Measurements from ENCODE around the gene MISFA. TPM values are rescaled to one million over a fixed set of nuclear protein-coding genes. Genes with fewer than 3 reads are reported as not detected.

MISFA gene
- total RNA-seq, 1 donor from 2014 or later = 4.9 TPM

DNA sequence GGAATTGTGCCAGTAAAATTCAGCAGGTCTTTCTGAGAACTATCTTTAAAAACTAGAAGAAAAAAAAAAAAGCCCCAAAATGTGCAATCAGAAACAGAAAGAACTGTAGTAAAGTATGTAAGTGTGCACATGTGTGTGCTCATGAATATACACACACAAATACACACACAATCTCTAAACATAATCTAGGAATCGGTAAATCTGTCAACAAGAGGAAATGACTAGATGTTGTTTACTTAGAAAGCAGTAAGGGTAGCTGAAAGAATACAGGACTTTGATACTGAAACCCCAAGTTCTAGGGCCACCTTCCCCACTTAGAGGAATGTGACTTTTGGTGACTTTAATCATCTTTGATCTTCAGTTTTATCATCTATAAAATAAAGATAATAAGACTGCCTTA, 24.2 kb upstream of the MISFA start:
- TF ChIP-seq, protein P1, sequence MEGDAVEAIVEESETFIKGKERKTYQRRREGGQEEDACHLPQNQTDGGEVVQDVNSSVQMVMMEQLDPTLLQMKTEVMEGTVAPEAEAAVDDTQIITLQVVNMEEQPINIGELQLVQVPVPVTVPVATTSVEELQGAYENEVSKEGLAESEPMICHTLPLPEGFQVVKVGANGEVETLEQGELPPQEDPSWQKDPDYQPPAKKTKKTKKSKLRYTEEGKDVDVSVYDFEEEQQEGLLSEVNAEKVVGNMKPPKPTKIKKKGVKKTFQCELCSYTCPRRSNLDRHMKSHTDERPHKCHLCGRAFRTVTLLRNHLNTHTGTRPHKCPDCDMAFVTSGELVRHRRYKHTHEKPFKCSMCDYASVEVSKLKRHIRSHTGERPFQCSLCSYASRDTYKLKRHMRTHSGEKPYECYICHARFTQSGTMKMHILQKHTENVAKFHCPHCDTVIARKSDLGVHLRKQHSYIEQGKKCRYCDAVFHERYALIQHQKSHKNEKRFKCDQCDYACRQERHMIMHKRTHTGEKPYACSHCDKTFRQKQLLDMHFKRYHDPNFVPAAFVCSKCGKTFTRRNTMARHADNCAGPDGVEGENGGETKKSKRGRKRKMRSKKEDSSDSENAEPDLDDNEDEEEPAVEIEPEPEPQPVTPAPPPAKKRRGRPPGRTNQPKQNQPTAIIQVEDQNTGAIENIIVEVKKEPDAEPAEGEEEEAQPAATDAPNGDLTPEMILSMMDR (conservative IDR thresholded peaks at IDR 0.05) = no peak
- DNase-seq (ENCODE audit: extremely low spot score, unreplicated experiment) = no peak
- Mint-ChIP-seq H3K4me3 (no peak overlapping the region), H3K27ac (no peak overlapping the region), H3K9me3 (no peaks in the 10 kb centered on the region), H3K36me3 (peaks cover 12% of the 10 kb centered on the region), H3K27me3 (no peaks in the 10 kb centered on the region), H3K4me1 (ENCODE audit: unreplicated experiment) (no peaks in the 10 kb centered on the region)

DNA sequence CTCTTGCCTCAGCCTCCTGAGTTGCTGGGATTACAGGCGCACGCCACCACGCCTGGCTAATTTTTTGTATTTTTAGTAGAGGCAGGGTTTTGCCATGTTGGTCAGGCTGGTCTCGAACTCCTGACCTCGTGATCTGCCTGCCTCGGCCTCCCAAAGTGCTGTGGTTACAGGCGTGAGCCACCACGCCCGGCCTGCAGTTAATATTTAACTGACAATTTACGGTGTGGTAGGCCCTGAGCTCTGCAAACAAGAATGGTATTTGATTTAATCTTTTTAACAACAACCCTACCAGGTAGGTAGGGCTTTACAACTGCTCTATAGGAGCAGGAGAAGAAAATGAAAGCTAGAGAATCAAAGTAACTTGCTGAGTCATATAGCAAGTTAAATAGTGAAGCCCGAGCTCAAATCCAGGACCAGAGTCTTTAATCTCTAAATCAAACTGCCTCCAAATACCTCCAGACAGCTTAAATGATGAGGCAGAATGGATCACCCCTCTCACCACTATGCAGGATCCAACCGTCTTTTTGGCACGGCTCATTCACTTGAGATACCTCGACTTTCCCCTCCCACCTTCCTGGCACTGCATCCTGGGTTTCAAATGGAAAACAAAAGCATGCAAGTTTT, 20.5 kb upstream of the MISFA start:
- Mint-ChIP-seq H3K27me3 (no peaks in the 10 kb centered on the region), H3K27ac (peak overlapping the region; percentile 76), H3K36me3 (no peaks in the 10 kb centered on the region), H3K4me3 (peak overlapping the region; percentile 51), H3K4me1 (ENCODE audit: unreplicated experiment) (no peaks in the 10 kb centered on the region), H3K9me3 (no peaks in the 10 kb centered on the region)
- no peak for DNase-seq (ENCODE audit: extremely low spot score, unreplicated experiment)
- TF ChIP-seq, protein P1 (conservative IDR thresholded peaks at IDR 0.05) = no peak

DNA sequence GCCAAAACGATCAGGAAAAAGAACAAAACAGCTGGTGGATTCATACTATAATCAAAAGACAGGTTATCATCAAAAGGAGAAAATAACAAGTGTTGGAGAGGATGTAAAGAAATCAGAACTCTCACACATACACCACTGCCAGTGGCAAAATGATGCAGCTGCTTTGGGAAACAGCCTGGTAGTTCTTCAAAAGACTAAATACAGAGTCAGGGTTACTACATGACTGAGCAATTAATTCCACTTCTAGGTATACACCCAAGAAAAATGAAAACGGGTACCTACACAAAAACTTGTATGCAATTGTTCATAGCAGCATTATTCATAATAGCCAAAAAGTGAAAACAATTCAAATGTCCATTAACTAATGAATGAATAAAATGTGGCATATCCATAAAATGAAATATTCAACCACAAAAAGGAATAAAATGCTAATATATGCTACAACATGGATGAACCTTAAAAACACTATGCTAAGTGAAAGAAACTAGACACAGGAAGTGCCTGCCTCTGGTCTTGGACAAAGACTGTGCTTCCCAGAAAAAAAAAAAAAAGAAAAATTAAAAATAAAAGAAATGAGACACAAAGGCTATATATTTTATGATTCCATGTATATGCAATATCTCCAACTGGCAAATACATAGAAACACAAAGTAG, 19.3 kb upstream of the MISFA start:
- Mint-ChIP-seq H3K27ac (no peak overlapping the region), H3K27me3 (no peaks in the 10 kb centered on the region), H3K9me3 (no peaks in the 10 kb centered on the region), H3K4me3 (no peak overlapping the region), H3K4me1 (ENCODE audit: unreplicated experiment) (no peaks in the 10 kb centered on the region), H3K36me3 (no peaks in the 10 kb centered on the region)
- TF ChIP-seq, protein P1 (conservative IDR thresholded peaks at IDR 0.05) = no peak
- no peak for DNase-seq (ENCODE audit: extremely low spot score, unreplicated experiment)

DNA sequence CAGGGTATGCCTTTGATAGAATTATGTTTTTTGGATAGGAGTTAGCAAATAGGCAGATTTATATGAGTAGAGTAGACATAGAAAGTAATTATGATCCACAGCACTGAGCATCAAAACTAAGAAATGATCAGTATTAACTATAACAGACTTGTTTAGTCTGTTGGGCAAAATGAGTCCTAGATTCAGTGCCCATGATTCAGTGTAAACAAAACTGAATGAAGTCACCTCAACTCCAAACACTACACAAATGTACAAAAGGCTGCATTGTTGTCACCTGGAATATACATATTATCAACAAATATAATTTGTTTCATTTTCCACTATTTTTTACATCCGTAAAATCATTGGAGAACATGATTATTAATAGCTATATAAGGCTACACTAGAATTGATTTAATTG, 17.8 kb upstream of the MISFA start:
- TF ChIP-seq, protein P1 (conservative IDR thresholded peaks at IDR 0.05) = no peak
- Mint-ChIP-seq H3K27ac (no peak overlapping the region), H3K9me3 (no peaks in the 10 kb centered on the region), H3K4me3 (no peak overlapping the region), H3K27me3 (no peaks in the 10 kb centered on the region), H3K36me3 (no peaks in the 10 kb centered on the region), H3K4me1 (ENCODE audit: unreplicated experiment) (no peaks in the 10 kb centered on the region)
- DNase-seq (ENCODE audit: extremely low spot score, unreplicated experiment) = no peak

DNA sequence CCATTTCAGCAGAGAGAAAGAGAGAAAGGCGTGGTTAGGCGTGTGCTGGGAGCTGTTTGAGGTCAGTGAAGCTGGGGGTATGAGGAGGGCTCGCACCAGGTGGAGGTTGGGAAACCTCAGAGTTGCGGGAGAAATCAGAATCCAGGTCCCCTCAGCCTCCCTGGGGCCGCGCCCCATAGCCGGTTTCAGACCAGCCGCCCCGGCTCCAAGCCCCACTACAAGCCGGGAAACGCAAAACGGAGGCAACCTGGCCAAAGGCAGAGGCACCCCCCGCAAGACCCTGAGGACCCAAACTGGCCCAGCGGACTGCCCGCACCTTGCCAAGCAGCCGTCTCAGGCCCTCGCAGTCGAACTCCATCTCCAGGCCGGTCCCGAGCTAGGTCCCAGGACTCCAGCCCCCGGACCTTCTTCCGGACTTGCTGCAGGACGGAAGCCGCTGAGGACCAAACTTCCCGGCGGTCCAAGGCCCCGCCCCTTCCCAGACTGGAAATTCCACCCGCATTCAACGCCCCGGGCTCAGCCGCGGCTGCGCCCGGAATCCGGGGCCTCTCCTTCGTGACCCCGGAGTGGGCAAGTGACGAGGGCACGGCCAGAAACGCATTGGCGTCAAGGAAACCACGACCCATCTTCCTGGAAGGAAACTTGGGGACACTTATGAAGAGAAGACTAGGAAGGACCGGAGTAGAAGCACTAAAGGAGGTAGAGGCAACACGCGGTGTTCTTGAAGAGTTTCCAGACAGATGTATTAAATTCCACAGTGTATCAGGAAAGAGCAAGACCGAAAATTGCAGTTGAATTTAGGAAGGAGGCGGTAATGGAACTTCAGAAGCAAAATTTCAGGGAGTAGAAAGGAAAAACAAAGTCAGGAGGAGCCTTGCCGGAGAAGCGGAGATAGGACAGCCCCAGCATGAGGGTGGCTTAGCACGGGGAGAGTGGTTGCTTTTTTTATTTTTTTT, 11.0 kb upstream of the MISFA start, which contains the start of gene UEVLD:
UEVLD (minus strand) TSS at position 438 of the 956 bp plus-strand sequence; CDS start at position 358, 80 bp downstream.
- Mint-ChIP-seq H3K36me3 (no peaks in the 10 kb centered on the region), H3K4me1 (ENCODE audit: unreplicated experiment) (no peaks in the 10 kb centered on the region), H3K9me3 (no peaks in the 10 kb centered on the region), H3K4me3 (no peak within 1 kb of the TSS), H3K27ac (no peak within 1 kb of the TSS), H3K27me3 (no peaks in the 10 kb centered on the region)
- TF ChIP-seq, protein P1 (conservative IDR thresholded peaks at IDR 0.05) = no peak
- peak; percentile 92 for DNase-seq (ENCODE audit: extremely low spot score, unreplicated experiment)
